Effector CD8-positive, alpha-beta T cell (primary cell): ENCODE data around the gene ELF5.

ENCODE experiments used
- DNase-seq: peaks from one replicate; lab custom pipeline; 2025; lab: John Stamatoyannopoulos, UW

ELF5 gene

DNA sequence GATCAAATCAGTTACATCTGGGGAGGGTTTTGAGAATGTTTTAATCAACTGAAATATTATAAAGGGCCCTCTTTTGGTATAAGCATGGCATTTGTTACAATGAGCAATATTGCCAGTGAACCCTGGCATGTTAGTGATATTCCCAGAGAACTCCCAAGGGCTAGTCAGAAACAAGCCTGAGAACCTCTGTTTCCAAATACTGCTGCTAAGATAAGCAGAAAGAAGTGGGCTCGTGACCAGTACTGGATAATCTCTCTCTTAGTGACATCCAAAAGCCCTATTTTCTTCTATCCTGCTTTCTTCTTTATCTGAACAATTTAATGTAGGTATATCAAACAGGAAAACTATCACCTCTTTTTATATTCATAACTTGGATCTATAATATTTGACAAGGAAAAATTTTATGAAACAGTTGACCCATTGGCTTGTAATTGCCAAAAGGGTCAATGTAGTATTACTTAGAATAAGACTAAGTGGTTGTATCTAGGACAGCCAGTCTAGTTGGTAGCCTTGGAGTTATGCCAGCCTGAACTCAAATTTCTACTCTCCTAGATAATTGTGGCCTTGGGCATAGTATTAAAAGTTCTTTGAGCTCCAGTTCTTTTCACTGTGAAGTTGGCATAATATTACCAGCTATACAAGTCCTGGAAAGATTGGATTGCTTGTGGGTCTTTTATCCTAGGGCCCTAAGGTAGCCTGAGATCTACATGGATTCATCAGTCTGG, 59.1 kb downstream of the ELF5 start:
- no peak for DNase-seq

DNA sequence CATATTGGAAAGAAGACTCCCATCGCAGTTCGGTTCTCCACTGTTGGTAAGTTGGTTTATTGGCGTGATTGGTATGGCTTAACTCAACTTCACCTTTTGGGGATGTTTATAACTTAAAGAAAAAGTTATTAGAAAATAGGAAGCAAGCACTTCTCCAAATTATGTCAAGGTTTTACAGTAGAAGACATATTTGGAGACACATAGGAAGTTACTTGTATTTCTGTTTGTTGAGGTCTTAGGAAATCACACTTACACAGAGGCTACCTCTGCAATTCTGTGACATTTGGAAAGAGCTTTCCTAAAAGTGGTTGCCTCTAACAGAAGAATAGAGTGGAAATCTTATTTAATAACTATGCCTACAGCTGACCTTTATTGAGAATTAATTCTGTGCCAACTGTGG, 62.5 kb downstream of the ELF5 start:
- DNase-seq: no peak

DNA sequence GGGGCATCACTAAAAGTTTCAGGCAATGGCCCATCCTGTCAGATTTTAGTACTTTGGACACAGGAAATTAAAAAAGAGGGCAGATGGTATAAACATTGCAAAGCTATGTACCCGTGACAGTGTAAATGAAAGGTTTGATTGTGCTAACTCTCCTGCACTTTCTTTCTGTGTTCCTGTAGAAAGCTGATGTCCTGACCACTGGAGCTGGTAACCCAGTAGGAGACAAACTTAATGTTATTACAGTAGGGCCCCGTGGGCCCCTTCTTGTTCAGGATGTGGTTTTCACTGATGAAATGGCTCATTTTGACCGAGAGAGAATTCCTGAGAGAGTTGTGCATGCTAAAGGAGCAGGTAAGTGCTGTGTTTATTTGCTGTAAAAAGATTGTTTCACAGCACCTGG, 64.6 kb downstream of the ELF5 start:
- no peak for DNase-seq

DNA sequence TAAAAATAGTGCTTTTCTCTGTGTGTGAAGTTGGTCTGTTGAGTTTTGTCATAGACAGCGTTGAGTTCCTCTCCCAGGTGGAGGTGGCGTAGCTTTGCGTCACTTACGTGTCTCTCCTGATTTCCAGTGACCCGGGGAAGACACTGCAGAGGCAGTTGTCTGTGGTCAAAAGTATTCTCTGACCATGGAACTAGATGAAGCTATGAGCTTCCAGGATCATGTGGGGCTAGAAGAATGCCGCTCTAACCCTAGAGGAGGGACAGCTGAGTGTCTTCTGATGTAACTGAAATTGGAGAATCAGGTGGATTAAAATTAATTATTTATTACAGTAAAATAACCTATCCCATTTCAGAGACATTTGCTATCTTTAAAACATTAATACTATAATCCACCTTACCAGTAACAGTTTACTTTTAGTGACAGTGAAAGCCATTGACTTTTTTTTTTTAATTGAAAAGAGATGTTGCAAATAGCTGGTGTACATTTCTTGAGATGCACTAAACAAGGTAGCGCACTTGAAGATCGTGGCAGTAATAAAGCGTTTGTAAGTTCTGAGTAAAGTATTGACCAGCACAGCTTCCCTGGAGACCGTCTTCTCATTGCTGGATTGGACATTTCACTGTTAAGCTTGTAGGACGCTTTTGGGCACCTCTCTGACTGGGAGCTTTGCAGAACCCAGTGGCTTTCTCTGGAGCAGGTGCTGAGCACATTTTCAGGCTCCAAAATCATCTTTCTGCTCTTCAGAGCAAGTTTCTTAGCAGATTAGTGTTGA, 65.2 kb downstream of the ELF5 start:
- DNase-seq: no peak

DNA sequence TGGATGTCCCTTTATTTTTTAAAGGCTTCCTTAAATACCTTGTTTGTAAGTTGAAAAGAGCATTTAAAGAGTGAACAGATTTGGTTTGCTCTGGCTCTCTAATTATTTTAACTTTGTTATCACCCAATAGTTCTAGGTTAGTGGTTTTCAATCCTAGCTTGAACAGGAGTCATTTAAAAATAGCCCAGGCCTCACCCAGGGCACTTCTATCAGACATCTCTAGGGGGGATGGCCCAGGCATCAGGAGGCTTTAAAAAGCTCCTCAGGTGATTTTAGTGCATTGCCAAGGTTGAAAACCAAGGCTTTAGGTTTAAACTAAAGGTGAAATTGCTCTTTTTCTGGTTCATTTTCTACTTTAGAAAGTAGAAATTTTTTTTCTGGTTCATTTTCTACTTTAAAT, 66.5 kb downstream of the ELF5 start:
- DNase-seq: no peak

DNA sequence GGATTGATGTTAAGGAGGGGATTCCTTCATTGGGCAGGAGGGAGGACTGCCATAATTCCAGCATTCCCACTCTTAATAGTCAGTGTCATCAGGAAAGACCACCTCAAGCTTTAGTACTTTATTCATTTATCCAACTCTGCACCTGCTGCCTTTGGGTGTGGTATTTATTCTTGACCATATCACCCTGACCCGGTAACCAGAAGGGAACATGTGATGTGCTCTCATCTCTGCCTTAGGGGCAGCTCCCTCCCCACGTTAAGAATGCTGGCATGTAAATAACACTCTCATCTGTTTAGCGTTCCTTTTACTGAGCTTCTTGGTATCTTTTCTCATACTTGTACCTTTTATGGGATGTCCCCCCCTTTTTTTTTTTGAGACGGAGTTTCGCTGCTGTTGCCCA, 67.2 kb downstream of the ELF5 start:
- no peak for DNase-seq

DNA sequence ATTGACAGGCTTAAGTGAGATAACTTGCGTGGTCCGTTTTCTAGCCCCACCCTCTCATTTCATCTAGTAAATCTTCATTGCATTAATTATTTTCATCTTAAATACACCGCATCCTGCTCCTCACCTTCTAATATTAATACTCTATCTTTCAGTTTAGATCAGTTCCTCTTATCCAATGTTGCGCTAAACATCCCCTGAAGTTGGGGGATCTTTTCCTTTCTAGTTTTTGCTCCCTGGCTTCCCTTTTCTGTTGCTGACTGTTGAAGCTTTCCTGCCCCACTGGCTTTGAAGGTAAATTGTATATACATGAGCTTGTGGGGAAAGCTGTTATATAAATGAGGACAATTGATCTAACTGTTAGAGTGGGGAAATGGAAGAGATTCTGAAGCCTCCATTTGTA, 67.6 kb downstream of the ELF5 start:
- DNase-seq: no peak

DNA sequence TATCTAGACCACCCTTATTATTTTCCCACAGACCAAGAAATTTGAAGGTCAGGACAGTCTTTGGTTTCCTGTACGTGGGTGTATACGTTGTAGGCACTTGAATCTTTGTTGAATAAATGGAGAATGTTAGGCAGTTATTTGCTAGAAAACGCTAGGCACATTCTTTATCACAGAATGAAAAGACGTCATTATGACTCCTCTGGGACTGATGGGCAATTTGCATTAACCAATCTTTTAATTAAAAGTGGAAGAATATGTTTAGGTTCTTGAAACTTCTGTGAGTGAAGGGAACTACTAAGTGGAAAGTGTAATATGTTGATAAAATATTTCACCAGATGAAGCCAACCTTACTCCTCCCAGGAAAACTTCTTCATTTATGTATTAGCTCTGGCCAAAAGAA, 69.2 kb downstream of the ELF5 start:
- DNase-seq: no peak

DNA sequence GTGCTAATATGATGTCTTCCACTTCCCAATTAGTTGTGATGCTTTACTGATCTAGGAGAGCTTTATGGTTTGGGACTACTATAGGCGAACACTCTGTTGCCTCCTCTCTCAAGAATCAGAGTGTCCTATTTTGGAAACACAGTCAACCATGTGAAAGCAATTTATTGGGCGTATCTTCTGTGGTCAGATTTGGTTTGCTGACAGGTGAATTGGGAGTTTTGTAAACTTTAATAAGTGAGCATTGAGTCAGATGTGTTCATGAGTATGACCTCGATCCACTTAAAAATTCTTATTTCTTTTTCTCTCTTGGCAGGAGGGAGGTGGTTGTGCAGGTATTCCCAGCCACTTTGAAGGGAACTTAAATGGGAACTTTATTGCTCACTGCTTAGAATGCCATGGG, 70.5 kb downstream of the ELF5 start:
- no peak for DNase-seq

DNA sequence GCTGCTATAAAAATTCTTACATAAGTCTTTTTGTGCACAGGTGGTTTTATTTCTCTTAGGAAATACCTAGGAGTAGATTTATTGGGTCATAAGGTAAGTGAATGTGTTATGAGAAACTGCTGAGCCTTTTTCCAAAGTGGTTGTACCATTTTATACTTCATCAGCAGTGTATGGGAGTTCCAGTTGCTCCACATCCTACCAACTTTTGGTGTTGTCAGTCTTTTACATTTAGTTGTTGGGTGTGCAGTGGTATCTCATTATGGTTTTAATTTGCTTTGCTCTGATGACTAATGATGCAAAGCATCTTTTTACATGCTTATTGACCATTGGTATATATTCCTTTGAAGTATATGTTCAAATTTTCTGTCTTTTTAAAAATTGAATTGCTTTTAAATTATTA, 71.8 kb downstream of the ELF5 start:
- DNase-seq: no peak

DNA sequence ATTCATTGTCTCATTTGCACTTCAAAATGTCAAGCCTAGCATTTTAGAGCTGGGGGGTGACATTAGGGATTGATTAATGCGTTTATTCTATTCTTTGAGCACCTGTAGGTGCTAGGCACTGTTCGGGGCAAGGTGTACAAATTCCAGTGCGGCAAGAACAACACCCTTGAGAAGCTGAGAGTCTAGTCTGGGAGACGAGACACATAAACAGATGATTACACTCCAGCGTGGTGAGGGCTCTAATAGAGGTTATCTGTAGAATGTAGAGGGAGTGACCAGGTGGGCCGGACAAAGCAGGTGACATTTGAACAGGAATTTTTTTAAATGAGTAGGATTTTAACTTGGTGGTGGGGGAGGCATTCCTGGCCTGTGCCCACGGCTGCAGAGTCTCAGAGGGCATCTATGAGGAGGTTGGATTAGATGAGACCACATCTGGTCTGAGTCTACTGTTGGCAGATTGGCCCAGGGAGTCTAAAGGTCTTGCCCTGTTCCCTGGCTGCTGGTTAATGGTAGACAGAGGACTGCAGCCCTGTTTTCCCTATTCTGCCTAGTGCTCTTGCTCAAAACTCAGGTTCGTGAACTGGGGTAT, 73.9 kb downstream of the ELF5 start:
- DNase-seq: no peak

DNA sequence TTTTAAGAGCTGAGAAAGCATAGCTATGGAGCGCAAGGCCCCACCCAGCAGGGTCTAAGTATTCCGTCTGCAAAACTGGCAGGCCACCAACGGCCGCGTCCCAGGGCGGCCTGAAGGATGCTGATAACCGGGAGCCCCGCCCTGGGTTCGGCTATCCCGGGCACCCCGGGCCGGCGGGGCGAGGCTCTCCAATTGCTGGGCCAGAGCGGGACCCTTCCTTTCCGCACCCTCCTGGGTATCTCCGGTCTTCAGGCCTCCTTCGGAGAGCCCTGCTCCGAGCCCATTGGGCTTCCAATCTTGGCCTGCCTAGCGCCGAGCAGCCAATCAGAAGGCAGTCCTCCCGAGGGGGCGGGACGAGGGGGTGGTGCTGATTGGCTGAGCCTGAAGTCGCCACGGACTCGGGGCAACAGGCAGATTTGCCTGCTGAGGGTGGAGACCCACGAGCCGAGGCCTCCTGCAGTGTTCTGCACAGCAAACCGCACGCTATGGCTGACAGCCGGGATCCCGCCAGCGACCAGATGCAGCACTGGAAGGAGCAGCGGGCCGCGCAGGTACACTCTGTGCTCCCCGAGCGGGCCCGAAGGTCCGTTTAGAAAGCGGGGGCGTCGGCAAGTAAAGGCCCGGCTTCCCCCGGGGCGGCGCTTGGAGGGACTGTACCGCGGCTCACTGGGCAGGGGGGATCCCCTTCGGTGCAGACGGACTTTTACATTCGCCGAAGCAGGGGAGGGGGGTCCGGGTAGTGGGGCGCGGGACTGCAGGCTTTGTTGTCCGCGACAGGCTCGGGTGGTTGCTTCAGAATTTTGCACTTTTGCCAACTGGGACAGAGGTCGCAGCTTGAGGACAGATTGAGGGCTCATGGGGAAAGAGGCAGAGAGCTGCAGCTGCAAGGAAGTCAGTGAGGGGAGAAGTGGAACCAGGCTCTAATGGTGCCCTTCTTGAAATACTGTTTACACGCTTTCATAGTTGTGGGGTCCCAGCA, 74.8 kb downstream of the ELF5 start, which contains the start of gene CAT:
CAT (plus strand) TSS at position 406 of the 979 bp plus-strand sequence; CDS start at position 486, 80 bp downstream.
- DNase-seq: peak; percentile 95

DNA sequence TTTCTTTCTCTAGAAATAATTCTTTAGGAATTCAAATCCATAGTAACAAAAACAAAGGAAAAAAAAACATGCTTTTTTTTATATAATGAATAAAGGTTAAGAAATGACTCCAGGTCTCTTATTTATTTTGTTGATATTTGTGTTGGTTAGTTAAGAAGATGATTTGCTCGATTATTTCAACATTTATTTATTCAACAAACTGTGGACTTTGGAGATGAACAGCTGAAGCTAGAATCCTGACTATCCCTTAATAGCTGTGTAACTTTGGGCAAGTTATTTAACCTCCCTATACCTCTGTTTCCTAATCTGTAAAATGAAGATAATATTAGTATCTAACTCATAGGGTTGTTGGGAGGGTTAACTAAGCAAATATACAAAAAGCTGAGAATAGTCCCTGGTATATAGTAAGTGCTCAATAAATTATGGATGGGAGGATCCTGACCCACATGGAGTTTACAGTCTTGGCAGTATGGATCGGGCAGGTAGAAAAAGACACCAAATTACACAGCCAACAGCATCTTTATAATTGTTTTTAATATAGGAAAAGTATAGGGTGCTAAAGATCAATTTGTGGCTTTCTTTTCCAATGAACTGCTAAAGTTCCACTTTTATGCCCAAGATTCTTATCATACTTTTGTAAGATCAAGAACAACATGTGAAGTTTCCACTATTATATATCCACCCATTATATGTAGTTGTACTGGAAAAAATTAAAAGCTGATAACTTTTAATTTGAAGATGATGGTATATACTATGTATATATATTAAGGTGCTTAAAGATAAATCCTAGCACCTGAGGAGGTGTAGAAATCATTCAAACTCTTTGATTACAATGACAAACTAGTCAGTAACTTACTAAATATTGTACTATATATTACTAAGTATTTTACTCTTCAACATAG, 76.1 kb downstream of the ELF5 start:
- no peak for DNase-seq

DNA sequence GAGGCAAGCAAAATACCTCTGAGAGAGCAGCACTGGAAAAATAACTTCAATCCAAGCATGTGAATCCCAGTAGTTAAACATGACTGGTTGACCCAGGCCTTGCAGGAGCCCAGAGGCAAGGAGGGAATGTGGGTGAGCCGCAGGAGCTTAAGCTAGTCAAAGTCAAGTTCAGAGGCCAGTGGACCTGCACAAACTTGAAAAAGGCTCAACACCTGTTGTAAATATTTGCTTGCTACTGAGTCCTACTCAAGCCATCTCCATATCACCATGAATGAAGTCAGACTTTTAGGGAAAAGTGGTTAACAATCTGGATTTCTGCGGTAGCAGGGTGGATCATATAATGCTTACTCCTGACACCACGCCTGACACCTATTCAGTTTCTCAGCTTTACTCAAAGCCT, 79.7 kb downstream of the ELF5 start:
- DNase-seq: no peak

DNA sequence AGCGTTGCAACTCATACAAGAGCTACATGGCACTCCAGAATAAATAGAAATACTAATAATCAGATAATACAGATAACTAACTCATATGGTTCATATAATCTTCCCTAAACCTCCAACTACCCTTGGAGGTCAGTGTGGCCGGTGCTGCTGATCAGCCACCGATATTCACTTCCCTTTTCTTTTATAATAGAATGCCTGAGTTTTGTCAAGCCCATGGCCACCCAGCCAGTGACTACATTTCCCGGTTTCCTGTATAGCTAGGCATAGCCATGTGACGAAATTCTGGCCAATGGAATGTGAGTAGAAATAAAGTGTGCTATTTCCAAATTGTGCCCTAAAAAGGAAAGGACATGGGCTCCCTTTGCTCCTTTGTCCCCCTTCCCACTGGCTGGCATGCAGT, 80.8 kb downstream of the ELF5 start:
- no peak for DNase-seq

DNA sequence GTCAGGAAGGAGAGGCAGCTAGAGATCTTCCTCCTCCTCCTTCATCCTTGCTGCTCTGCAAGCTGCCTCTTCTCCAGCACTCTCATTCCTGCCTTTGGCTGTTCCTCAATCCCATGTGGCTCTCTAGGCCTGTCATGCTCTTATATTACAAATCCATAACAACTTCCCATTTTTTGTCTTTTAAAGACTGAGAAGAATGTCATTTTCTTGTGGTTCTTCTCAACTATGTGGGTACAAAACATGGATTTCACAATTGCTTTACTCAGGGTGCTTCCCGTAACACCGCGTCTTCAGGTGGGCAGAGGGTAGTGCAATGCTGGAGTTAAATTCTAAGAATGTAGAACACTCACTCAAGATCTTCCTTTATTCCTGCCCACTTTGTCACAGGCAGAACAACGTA, 81.6 kb downstream of the ELF5 start:
- no peak for DNase-seq
